NCI-H446 treated with DMSO at 0.1 percent for 48 hours (cell line): ENCODE data around the gene CXorf65.

Experiments used
- DNase-seq: peaks from one replicate; lab custom pipeline; 2025; lab: John Stamatoyannopoulos, UW

Gene CXorf65

GRCh38 chrX:71105628-71106027 is 912 bp downstream of the CXorf65 start:
- no peak for DNase-seq

GRCh38 chrX:71103110-71103983 is 3.2 kb downstream of the CXorf65 start:
- DNase-seq, result no peak

GRCh38 chrX:71102292-71102691 is 4.2 kb downstream of the CXorf65 start:
- DNase-seq, result no peak

GRCh38 chrX:71100581-71101505 is 5.7 kb downstream of the CXorf65 start:
- DNase-seq, result no peak

GRCh38 chrX:71099736-71100135 is 6.8 kb downstream of the CXorf65 start:
- DNase-seq, result no peak

GRCh38 chrX:71098951-71099506 is 7.5 kb downstream of the CXorf65 start:
- no peak for DNase-seq

- DNase-seq, result no peak
Measured at GRCh38 chrX:71098302-71098701, 8.2 kb downstream of the CXorf65 start.

- DNase-seq, result no peak
Measured at GRCh38 chrX:71096760-71097032, 9.8 kb downstream of the CXorf65 start.

GRCh38 chrX:71095981-71096759 is 10.4 kb downstream of the CXorf65 start:
- no peak for DNase-seq

GRCh38 chrX:71095555-71095980 is 11.0 kb downstream of the CXorf65 start, which contains the start of gene FOXO4:
Gene FOXO4, plus strand, starts transcription at chrX:71095851. Its CDS starts 678 bp downstream, at chrX:71096529.
- peak; percentile 58 for DNase-seq

- DNase-seq, result no peak
Measured at GRCh38 chrX:71095033-71095432, 11.5 kb downstream of the CXorf65 start.

GRCh38 chrX:71091263-71091662 is 15.3 kb downstream of the CXorf65 start:
- DNase-seq, result no peak

- no peak for DNase-seq
Measured at GRCh38 chrX:71085900-71086299, 20.6 kb downstream of the CXorf65 start.

GRCh38 chrX:71082822-71083221 is 23.7 kb downstream of the CXorf65 start:
- no peak for DNase-seq

GRCh38 chrX:71082124-71082647 is 24.4 kb downstream of the CXorf65 start:
- DNase-seq, result no peak

- no peak for DNase-seq
Measured at GRCh38 chrX:71081330-71082123, 25.0 kb downstream of the CXorf65 start.

- no peak for DNase-seq
Measured at GRCh38 chrX:71070531-71070930, 36.0 kb downstream of the CXorf65 start.

GRCh38 chrX:71068044-71068918 is 38.3 kb downstream of the CXorf65 start, which contains the start of gene SNX12:
Gene SNX12, minus strand, starts transcription at chrX:71068334. Its CDS starts 28 bp downstream, at chrX:71068306.
- peak; percentile 88 for DNase-seq

- no peak for DNase-seq
Measured at GRCh38 chrX:71067712-71068043, 38.9 kb downstream of the CXorf65 start.

GRCh38 chrX:71067089-71067488 is 39.5 kb downstream of the CXorf65 start:
- DNase-seq, result no peak
